WTC11 (cell line): ENCODE data around the gene ANTXR2. TPM values are rescaled to one million over a fixed set of nuclear protein-coding genes. Genes with fewer than 3 reads are reported as not detected.

Experiments
- ATAC-seq: fragments of 200-7000 bp; cut with Tn5 transposase; 2 replicates; pipeline ENCODE4 v1.10.0; 2021; ENCODE audit warnings: mild to moderate bottlenecking, moderate library complexity
- CTCF ChIA-PET: fragments of 300-600 bp; sonication (Branson Sonifier 250); formaldehyde crosslinking; loops from one replicate; lab custom pipeline; 2021; ENCODE audit warnings: antibody characterized with exemption; lab: Charles Lee
- POLR2A ChIA-PET: fragments of 350-600 bp; sonication (Branson Sonifier 250); formaldehyde crosslinking; loops from one replicate; lab custom pipeline; 2021; ENCODE audit warnings: antibody characterized with exemption; lab: Charles Lee
- DNase-seq: peaks from one replicate; pipeline ENCODE4 v3.0.0; 2021; ENCODE audit warnings: low spot score
- H3K27ac Mint-ChIP-seq: 2 replicates; pipeline ENCODE4 v1.8.0; 2021; ENCODE audit warnings: mixed read lengths
- H3K27me3 Mint-ChIP-seq: 2 replicates; pipeline ENCODE4 v1.8.0; 2021; ENCODE audit warnings: low read depth, mild to moderate bottlenecking, moderate library complexity, mixed read lengths
- H3K36me3 Mint-ChIP-seq: 2 replicates; pipeline ENCODE4 v1.8.0; 2021; ENCODE audit warnings: mixed read lengths
- H3K4me1 Mint-ChIP-seq: 2 replicates; pipeline ENCODE4 v1.8.0; 2022; ENCODE audit warnings: mixed read lengths
- H3K4me3 Mint-ChIP-seq: 2 replicates; pipeline ENCODE4 v1.8.0; 2021; ENCODE audit warnings: mild to moderate bottlenecking, moderate library complexity, mixed read lengths
- H3K9me3 Mint-ChIP-seq: 2 replicates; pipeline ENCODE4 v1.8.0; 2021; ENCODE audit warnings: mixed read lengths
- CBFB ChIP-seq: sonication (generic); formaldehyde crosslinking; IDR thresholded peaks from 2 replicates; pipeline ENCODE4 v1.8.1; 2022; ENCODE audit warnings: mild to moderate bottlenecking, low read depth, missing genetic modification reagents
- CTCF ChIP-seq: fragments of 200-600 bp; IDR thresholded peaks from 2 replicates; pipeline ENCODE4 v1.8.0; 2022; ENCODE audit warnings: antibody characterized with exemption
- EMX1 ChIP-seq: fragments of 250-450 bp; sonication (Bioruptor Pico); IDR thresholded peaks from 2 replicates; pipeline ENCODE4 v1.8.0; 2021; ENCODE audit warnings: mild to moderate bottlenecking
- ESRRA ChIP-seq: sonication (generic); formaldehyde crosslinking; IDR thresholded peaks from 2 replicates; pipeline ENCODE4 v1.8.1; 2022; ENCODE audit warnings: mild to moderate bottlenecking, missing genetic modification reagents, borderline replicate concordance
- FOXJ3 ChIP-seq: sonication (generic); formaldehyde crosslinking; IDR thresholded peaks from 2 replicates; pipeline ENCODE4 v1.9.0; 2021; ENCODE audit warnings: missing genetic modification reagents, mild to moderate bottlenecking, borderline replicate concordance
- FOXK1 ChIP-seq: sonication (generic); formaldehyde crosslinking; IDR thresholded peaks from 2 replicates; pipeline ENCODE4 v1.8.0; 2022; ENCODE audit warnings: mild to moderate bottlenecking, moderate library complexity, missing genetic modification reagents
- GABPB1 ChIP-seq: sonication (generic); formaldehyde crosslinking; IDR thresholded peaks from 2 replicates; pipeline ENCODE4 v1.8.1; 2023; ENCODE audit warnings: mild to moderate bottlenecking, missing genetic modification reagents
- HMGA2 ChIP-seq: fragments of 250-450 bp; sonication (Bioruptor Pico); IDR thresholded peaks from 2 replicates; pipeline ENCODE4 v1.4.0; 2021; ENCODE audit warnings: mild to moderate bottlenecking, moderate library complexity
- JAZF1 ChIP-seq: fragments of 250-450 bp; sonication (Bioruptor Pico); IDR thresholded peaks from 2 replicates; pipeline ENCODE4 v1.9.0; 2021; ENCODE audit warnings: moderate library complexity, mild to moderate bottlenecking, inconsistent platforms
- MAX ChIP-seq: sonication (generic); formaldehyde crosslinking; IDR thresholded peaks from 2 replicates; pipeline ENCODE4 v1.8.0; 2022; ENCODE audit warnings: mild to moderate bottlenecking, missing genetic modification reagents
- MYBL2 ChIP-seq: sonication (generic); formaldehyde crosslinking; IDR thresholded peaks from 2 replicates; pipeline ENCODE4 v1.8.1; 2023; ENCODE audit warnings: mild to moderate bottlenecking, moderate library complexity, missing genetic modification reagents
- NFYB ChIP-seq: sonication (generic); formaldehyde crosslinking; conservative IDR thresholded peaks from 2 replicates; pipeline ENCODE4 v1.8.0; 2022; ENCODE audit warnings: low read depth, missing genetic modification reagents
- NR1H2 ChIP-seq: sonication (generic); formaldehyde crosslinking; IDR thresholded peaks from 2 replicates; pipeline ENCODE4 v1.9.0; 2021; ENCODE audit warnings: mild to moderate bottlenecking, moderate library complexity, missing genetic modification reagents
- NR3C1 ChIP-seq: sonication (generic); formaldehyde crosslinking; conservative IDR thresholded peaks from 2 replicates; pipeline ENCODE4 v1.8.1; 2023; ENCODE audit warnings: low read depth, mild to moderate bottlenecking, missing genetic modification reagents
- SP1 ChIP-seq: sonication (generic); formaldehyde crosslinking; conservative IDR thresholded peaks from 2 replicates; pipeline ENCODE4 v1.8.1; 2022; ENCODE audit warnings: missing genetic modification reagents
- STAT6 ChIP-seq: sonication (generic); formaldehyde crosslinking; conservative IDR thresholded peaks from 2 replicates; pipeline ENCODE4 v1.8.1; 2023; ENCODE audit warnings: mild to moderate bottlenecking, low read depth, missing genetic modification reagents, moderate library complexity
- ZNF138 ChIP-seq: sonication (generic); formaldehyde crosslinking; conservative IDR thresholded peaks from 2 replicates; pipeline ENCODE4 v1.8.1; 2022; ENCODE audit warnings: mild to moderate bottlenecking, moderate library complexity, missing genetic modification reagents
- ZNF416 ChIP-seq: fragments of 250-450 bp; sonication (Bioruptor Pico); IDR thresholded peaks from 2 replicates; pipeline ENCODE4 v1.9.0; 2021; ENCODE audit warnings: mild to moderate bottlenecking, inconsistent platforms
- total RNA-seq: library from RNA; stranded (reverse); gene quantifications from 3 replicates; pipeline ENCODE4 v1.2.3, GENCODE V29; 2021
- TF ChIP-seq, protein P1 (sequence below): sonication (generic); formaldehyde crosslinking; IDR thresholded peaks from 2 replicates; pipeline ENCODE4 v1.8.0; 2023; ENCODE audit warnings: missing genetic modification reagents, mild to moderate bottlenecking, borderline replicate concordance
- TF ChIP-seq, protein P2 (sequence below): sonication (generic); formaldehyde crosslinking; IDR thresholded peaks from 2 replicates; pipeline ENCODE4 v1.8.1; 2023; ENCODE audit warnings: mild to moderate bottlenecking, missing genetic modification reagents, borderline replicate concordance

Gene ANTXR2
- total RNA-seq, 1 experiment from 2014 or later, result 9.9 TPM

- TF ChIP-seq JAZF1 (no peak), ZNF416 (CRISPR knock-in tag) (no peak), NR3C1 (CRISPR knock-in tag) (no peak), FOXJ3 (no peak), STAT6 (CRISPR knock-in tag) (no peak)
- TF ChIP-seq, protein P1, sequence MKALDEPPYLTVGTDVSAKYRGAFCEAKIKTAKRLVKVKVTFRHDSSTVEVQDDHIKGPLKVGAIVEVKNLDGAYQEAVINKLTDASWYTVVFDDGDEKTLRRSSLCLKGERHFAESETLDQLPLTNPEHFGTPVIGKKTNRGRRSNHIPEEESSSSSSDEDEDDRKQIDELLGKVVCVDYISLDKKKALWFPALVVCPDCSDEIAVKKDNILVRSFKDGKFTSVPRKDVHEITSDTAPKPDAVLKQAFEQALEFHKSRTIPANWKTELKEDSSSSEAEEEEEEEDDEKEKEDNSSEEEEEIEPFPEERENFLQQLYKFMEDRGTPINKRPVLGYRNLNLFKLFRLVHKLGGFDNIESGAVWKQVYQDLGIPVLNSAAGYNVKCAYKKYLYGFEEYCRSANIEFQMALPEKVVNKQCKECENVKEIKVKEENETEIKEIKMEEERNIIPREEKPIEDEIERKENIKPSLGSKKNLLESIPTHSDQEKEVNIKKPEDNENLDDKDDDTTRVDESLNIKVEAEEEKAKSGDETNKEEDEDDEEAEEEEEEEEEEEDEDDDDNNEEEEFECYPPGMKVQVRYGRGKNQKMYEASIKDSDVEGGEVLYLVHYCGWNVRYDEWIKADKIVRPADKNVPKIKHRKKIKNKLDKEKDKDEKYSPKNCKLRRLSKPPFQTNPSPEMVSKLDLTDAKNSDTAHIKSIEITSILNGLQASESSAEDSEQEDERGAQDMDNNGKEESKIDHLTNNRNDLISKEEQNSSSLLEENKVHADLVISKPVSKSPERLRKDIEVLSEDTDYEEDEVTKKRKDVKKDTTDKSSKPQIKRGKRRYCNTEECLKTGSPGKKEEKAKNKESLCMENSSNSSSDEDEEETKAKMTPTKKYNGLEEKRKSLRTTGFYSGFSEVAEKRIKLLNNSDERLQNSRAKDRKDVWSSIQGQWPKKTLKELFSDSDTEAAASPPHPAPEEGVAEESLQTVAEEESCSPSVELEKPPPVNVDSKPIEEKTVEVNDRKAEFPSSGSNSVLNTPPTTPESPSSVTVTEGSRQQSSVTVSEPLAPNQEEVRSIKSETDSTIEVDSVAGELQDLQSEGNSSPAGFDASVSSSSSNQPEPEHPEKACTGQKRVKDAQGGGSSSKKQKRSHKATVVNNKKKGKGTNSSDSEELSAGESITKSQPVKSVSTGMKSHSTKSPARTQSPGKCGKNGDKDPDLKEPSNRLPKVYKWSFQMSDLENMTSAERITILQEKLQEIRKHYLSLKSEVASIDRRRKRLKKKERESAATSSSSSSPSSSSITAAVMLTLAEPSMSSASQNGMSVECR (CRISPR knock-in tag), result no peak
- TF ChIP-seq, all 79 proteins: peak for 0
- H3K27me3 Mint-ChIP-seq, result no peaks in the 10 kb centered on the region
- no peaks in the 10 kb centered on the region for H3K4me1 Mint-ChIP-seq
- DNase-seq, result no peak
- no peak overlapping the region for H3K27ac Mint-ChIP-seq
- ChIA-PET CTCF (no interaction called here), POLR2A (no interaction called here)
- no peak overlapping the region for H3K4me3 Mint-ChIP-seq
- no peaks in the 10 kb centered on the region for H3K36me3 Mint-ChIP-seq
- H3K9me3 Mint-ChIP-seq, result no peaks in the 10 kb centered on the region
- no peak for ATAC-seq
These were observed 35.9 kb downstream of the ANTXR2 start for GRCh38 chr4:80036949-80037685.

DNA sequence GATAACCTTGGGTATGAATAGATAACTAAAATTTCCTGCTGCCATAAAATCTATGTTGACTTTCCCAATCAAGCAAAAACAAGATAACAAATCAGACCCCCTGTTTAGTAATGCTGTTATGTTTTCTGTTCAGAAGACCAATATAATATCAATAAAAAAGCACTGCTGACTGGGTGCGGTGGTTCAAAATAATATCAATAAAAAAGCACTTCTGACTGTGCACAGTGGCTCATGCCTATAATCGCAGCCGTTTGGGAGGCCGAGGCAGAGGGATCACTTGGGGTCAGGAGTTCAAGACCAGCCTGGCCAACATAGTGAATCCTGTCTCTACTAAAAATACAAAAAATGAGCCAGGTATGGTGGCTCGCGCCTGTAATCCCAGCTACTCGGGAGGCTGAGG, 36.7 kb downstream of the ANTXR2 start:
- DNase-seq (no peak), ATAC-seq (no peak)
- TF ChIP-seq CBFB (CRISPR knock-in tag), result no peak
- TF ChIP-seq ZNF416 (CRISPR knock-in tag), result no peak
- no peak for TF ChIP-seq ESRRA (CRISPR knock-in tag)
- no peak for TF ChIP-seq FOXK1 (CRISPR knock-in tag)
- no peak for TF ChIP-seq SP1 (CRISPR knock-in tag)
- H3K9me3 Mint-ChIP-seq, result no peaks in the 10 kb centered on the region
- H3K4me3 Mint-ChIP-seq, result no peak overlapping the region
- H3K4me1 Mint-ChIP-seq, result no peaks in the 10 kb centered on the region
- no peak overlapping the region for H3K27ac Mint-ChIP-seq
- H3K27me3 Mint-ChIP-seq, result no peaks in the 10 kb centered on the region
- no peaks in the 10 kb centered on the region for H3K36me3 Mint-ChIP-seq
- CTCF ChIA-PET, result no interaction called here
- POLR2A ChIA-PET, result no interaction called here

- H3K4me3 Mint-ChIP-seq, result no peak overlapping the region
- no peaks in the 10 kb centered on the region for H3K36me3 Mint-ChIP-seq
- no peak overlapping the region for H3K27ac Mint-ChIP-seq
- H3K27me3 Mint-ChIP-seq, result no peaks in the 10 kb centered on the region
- POLR2A ChIA-PET, result no interaction called here
- no peaks in the 10 kb centered on the region for H3K4me1 Mint-ChIP-seq
- ATAC-seq (no peak), DNase-seq (no peak)
- H3K9me3 Mint-ChIP-seq, result no peaks in the 10 kb centered on the region
- CTCF ChIA-PET, result no interaction called here
- TF ChIP-seq ZNF138, result no peak
- TF ChIP-seq EMX1, result no peak
- TF ChIP-seq, protein P2, sequence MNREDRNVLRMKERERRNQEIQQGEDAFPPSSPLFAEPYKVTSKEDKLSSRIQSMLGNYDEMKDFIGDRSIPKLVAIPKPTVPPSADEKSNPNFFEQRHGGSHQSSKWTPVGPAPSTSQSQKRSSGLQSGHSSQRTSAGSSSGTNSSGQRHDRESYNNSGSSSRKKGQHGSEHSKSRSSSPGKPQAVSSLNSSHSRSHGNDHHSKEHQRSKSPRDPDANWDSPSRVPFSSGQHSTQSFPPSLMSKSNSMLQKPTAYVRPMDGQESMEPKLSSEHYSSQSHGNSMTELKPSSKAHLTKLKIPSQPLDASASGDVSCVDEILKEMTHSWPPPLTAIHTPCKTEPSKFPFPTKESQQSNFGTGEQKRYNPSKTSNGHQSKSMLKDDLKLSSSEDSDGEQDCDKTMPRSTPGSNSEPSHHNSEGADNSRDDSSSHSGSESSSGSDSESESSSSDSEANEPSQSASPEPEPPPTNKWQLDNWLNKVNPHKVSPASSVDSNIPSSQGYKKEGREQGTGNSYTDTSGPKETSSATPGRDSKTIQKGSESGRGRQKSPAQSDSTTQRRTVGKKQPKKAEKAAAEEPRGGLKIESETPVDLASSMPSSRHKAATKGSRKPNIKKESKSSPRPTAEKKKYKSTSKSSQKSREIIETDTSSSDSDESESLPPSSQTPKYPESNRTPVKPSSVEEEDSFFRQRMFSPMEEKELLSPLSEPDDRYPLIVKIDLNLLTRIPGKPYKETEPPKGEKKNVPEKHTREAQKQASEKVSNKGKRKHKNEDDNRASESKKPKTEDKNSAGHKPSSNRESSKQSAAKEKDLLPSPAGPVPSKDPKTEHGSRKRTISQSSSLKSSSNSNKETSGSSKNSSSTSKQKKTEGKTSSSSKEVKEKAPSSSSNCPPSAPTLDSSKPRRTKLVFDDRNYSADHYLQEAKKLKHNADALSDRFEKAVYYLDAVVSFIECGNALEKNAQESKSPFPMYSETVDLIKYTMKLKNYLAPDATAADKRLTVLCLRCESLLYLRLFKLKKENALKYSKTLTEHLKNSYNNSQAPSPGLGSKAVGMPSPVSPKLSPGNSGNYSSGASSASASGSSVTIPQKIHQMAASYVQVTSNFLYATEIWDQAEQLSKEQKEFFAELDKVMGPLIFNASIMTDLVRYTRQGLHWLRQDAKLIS (CRISPR knock-in tag), result no peak
- TF ChIP-seq GABPB1 (CRISPR knock-in tag), result no peak
- TF ChIP-seq NFYB (CRISPR knock-in tag), result no peak
- TF ChIP-seq NR1H2 (CRISPR knock-in tag), result no peak
- no peak for TF ChIP-seq MAX (CRISPR knock-in tag)
- TF ChIP-seq MYBL2 (CRISPR knock-in tag), result no peak
- no peak for TF ChIP-seq CTCF
- TF ChIP-seq HMGA2 (CRISPR knock-in tag), result no peak
These were observed 37.7 kb downstream of the ANTXR2 start for GRCh38 chr4:80035336-80035735.
